Neuron (in vitro differentiated cells): Measurements from ENCODE around the gene EYA4.

Experiments
- H2AFZ ChIP-seq: one replicate; pipeline ENCODE4 v1.6.1; 2013; ENCODE audit warnings: low read depth, mild to moderate bottlenecking, inconsistent platforms, low read length, moderate library complexity
- H3K27me3 ChIP-seq: one replicate; pipeline ENCODE4 v1.6.1; 2013; ENCODE audit warnings: low read length; ENCODE audit not compliant: insufficient read depth
- H3K36me3 ChIP-seq: one replicate; pipeline ENCODE4 v1.6.1; 2013; ENCODE audit warnings: low read length; ENCODE audit not compliant: insufficient read depth
- H3K4me1 ChIP-seq: one replicate; pipeline ENCODE4 v1.6.1; 2013; ENCODE audit warnings: low read length; ENCODE audit not compliant: insufficient read depth
- H3K4me3 ChIP-seq: 2 replicates; pipeline ENCODE4 v1.5.1; 2013; ENCODE audit warnings: mild to moderate bottlenecking, low read length, moderate library complexity
- H3K9me3 ChIP-seq: one replicate; pipeline ENCODE4 v1.6.1; 2013; ENCODE audit warnings: low read length

Gene EYA4

GRCh38 chr6:133523816-133524215, 282.7 kb downstream of the EYA4 start:
- H3K27me3 ChIP-seq, result peaks cover 3% of the 10 kb centered on the region
- no peaks in the 10 kb centered on the region for H3K36me3 ChIP-seq
- H3K4me3 ChIP-seq, result no peak overlapping the region
- no peaks in the 10 kb centered on the region for H3K4me1 ChIP-seq
- H2AFZ ChIP-seq, result no peak overlapping the region
- H3K9me3 ChIP-seq, result no peaks in the 10 kb centered on the region

DNA sequence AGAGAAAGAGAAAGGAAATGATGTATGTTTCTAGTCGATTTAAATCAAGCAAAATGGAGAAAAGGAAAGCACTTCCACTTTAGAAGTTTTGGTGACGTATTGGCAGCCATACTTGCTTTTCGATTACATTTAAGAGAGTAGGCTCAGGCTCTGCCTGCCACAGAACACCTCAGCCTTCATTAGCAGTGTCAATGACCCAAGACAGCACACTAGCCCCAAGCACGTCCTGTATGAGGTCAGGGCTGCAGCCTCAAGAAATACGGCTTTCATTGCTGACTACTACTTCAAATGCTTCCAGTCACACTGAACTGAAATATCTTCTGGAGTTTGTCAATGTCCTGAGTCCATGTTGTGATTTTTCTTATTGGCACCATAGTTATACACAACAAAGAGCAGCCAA, 285.3 kb downstream of the EYA4 start:
- H3K9me3 ChIP-seq, result no peaks in the 10 kb centered on the region
- no peak overlapping the region for H2AFZ ChIP-seq
- H3K27me3 ChIP-seq, result peaks cover 3% of the 10 kb centered on the region
- H3K4me3 ChIP-seq, result no peak overlapping the region
- H3K4me1 ChIP-seq, result no peaks in the 10 kb centered on the region
- H3K36me3 ChIP-seq, result no peaks in the 10 kb centered on the region

DNA sequence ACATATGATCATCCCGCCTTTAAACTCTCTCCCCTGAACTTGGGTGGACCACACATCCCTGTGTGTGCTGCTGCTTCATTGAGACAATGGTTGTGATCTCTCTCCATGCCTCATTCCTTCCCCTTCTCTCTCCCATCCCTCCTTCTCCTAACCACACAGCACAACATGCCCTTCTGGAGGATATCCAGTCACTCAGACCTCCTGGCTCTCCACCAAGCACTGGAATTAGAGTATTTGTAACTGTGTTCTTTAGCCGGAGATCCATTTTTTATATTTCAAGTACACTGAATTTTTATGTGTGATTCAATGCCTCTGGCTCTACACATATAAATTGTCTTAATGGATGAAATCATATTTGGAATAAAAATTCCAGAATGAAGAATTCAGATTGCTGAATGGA, 287.4 kb downstream of the EYA4 start:
- Histone ChIP-seq H3K4me3 (no peak overlapping the region), H3K36me3 (no peaks in the 10 kb centered on the region), H2AFZ (no peak overlapping the region), H3K9me3 (no peaks in the 10 kb centered on the region), H3K27me3 (peaks cover 3% of the 10 kb centered on the region), H3K4me1 (no peaks in the 10 kb centered on the region)

GRCh38 chr6:133532908-133533307, 291.8 kb downstream of the EYA4 start:
- no peaks in the 10 kb centered on the region for H3K36me3 ChIP-seq
- peaks cover 6% of the 10 kb centered on the region for H3K27me3 ChIP-seq
- H3K4me3 ChIP-seq, result no peak overlapping the region
- no peaks in the 10 kb centered on the region for H3K4me1 ChIP-seq
- no peaks in the 10 kb centered on the region for H3K9me3 ChIP-seq
- H2AFZ ChIP-seq, result no peak overlapping the region

GRCh38 chr6:133539502-133540259, 298.5 kb downstream of the EYA4 start:
- Histone ChIP-seq H2AFZ (no peak overlapping the region), H3K9me3 (no peaks in the 10 kb centered on the region), H3K4me3 (no peak overlapping the region), H3K27me3 (peaks cover 3% of the 10 kb centered on the region), H3K4me1 (no peaks in the 10 kb centered on the region), H3K36me3 (no peaks in the 10 kb centered on the region)

- H3K4me1 ChIP-seq, result no peaks in the 10 kb centered on the region
- no peaks in the 10 kb centered on the region for H3K27me3 ChIP-seq
- no peaks in the 10 kb centered on the region for H3K9me3 ChIP-seq
- H2AFZ ChIP-seq, result no peak overlapping the region
- no peaks in the 10 kb centered on the region for H3K36me3 ChIP-seq
- no peak overlapping the region for H3K4me3 ChIP-seq
Measured at GRCh38 chr6:133540361-133540760, 299.2 kb downstream of the EYA4 start.

DNA sequence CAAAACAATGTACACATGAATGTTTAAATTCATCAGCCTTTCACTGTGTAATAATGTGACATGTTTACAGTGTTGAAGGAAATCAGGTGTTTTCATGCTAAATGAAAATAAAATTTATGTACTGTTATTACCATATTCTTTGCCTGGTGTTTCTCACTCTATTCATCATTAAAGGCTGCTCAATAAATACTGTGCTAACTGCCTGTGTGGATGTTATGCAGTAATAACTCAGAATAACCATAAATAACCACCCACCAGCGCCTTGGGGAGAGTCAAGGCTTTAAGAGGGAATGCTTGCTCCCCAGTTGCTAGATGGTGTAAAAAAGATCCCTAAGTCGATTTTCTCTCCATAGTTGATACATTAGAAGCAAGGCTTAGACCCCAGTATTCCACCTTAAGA, 299.9 kb downstream of the EYA4 start:
- Histone ChIP-seq H3K9me3 (no peaks in the 10 kb centered on the region), H3K27me3 (no peaks in the 10 kb centered on the region), H3K4me3 (no peak overlapping the region), H3K36me3 (no peaks in the 10 kb centered on the region), H3K4me1 (no peaks in the 10 kb centered on the region), H2AFZ (no peak overlapping the region)

DNA sequence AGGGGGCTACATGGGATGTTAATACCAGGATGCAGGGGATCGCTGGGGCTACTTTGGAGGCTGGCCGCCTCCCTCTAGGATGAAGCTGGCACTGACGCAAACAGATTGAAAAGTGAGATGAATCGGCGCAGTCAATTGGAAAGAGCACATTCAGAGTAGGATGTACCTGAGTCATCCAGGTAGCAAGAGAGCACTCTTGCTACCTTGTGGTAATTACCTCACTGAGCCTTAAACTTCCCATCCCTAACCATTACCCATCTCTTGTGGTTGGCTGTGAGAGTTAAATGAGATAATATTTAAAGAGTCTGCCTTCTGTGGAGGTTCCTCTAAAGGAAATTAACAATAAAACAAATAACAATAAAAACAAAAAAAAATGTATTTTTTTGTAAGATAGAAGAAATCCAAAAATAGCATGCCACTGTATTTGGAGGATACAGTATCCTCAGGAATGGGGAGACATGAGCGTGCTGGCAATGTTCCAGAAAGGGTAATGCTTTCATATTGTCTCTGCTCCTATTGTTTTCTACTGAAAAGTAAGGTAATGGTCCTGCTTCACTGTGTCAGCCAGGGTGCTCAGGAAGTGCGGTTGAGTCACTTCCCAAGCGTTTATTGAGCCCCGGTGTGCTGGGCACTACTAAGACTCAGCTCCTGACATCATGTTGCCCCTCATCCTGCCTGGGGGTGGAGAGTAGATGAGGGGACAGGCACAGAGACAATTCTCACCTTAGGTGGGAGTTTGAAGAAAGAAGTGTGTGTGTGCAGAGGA, 301.1 kb downstream of the EYA4 start:
- no peak overlapping the region for H3K4me3 ChIP-seq
- H3K36me3 ChIP-seq, result no peaks in the 10 kb centered on the region
- H3K27me3 ChIP-seq, result no peaks in the 10 kb centered on the region
- no peak overlapping the region for H2AFZ ChIP-seq
- H3K4me1 ChIP-seq, result no peaks in the 10 kb centered on the region
- no peaks in the 10 kb centered on the region for H3K9me3 ChIP-seq

- Histone ChIP-seq H3K4me1 (peaks cover 5% of the 10 kb centered on the region), H3K27me3 (no peaks in the 10 kb centered on the region), H2AFZ (no peak overlapping the region), H3K9me3 (no peaks in the 10 kb centered on the region), H3K4me3 (no peak overlapping the region), H3K36me3 (no peaks in the 10 kb centered on the region)
Measured at GRCh38 chr6:133544419-133544818, 303.3 kb downstream of the EYA4 start.

DNA sequence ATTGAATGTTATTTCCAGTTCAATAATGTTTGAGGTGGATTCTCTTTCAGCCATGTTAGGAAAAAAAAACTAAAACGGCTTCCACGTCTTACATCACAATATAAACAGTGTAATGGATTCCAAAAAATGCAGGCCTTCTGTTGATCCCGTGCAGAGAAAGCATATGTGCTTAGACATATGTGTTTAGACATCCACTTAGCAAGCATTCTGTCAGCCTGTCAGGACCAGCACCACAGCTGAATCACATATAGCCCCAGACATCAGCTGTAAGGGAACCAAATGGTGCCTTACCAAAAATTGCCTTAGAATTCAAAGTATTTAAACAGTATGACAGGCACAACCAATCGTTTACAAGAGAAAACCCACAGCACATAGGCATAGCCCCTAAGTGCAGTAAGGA, 304.9 kb downstream of the EYA4 start:
- H2AFZ ChIP-seq, result no peak overlapping the region
- no peaks in the 10 kb centered on the region for H3K9me3 ChIP-seq
- H3K27me3 ChIP-seq, result no peaks in the 10 kb centered on the region
- H3K4me1 ChIP-seq, result peaks cover 11% of the 10 kb centered on the region
- H3K4me3 ChIP-seq, result no peak overlapping the region
- H3K36me3 ChIP-seq, result no peaks in the 10 kb centered on the region

GRCh38 chr6:133547136-133547535, 306.0 kb downstream of the EYA4 start:
- Histone ChIP-seq H3K9me3 (no peaks in the 10 kb centered on the region), H3K36me3 (no peaks in the 10 kb centered on the region), H3K4me1 (peaks cover 11% of the 10 kb centered on the region)

DNA sequence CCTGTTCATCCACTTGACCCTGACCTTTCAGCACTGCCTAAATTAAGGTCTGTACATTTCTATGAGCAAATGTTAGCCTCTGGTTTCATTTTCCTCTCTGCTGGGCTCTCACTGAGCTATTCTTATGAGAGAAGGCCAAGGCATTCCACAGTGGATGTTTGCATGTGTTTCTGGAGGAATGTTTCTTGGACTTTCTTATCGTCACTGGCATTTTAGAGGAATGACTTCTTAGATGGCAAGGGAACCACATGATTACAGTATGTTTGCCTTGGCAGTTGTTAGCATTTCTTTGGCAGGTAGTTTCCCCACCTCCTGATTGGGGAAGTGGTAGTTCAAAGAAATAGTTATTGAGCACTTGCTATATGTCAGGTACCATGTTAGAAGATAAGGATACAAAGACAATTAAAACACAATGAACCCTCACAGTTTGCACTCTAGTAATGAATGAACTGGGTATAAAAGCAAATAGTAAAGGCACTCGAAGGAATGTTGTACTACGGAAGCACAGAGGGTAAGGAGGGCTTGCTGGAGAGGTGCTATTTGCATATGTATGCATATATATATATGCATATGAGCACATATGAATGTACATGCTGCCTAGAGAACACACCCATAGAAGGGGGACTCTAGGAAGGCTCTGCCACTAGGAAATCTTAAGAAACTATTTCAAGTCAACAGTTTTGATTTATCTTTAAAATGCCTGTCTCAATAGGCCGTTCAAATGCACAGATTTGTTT, 307.4 kb downstream of the EYA4 start:
- Histone ChIP-seq H3K4me1 (peaks cover 11% of the 10 kb centered on the region), H3K9me3 (no peaks in the 10 kb centered on the region), H3K4me3 (no peak overlapping the region), H3K36me3 (no peaks in the 10 kb centered on the region), H3K27me3 (no peaks in the 10 kb centered on the region), H2AFZ (no peak overlapping the region)

More at GRCh38 chr6:133547136-133547535, 306.0 kb downstream of the EYA4 start:
- H3K27me3 ChIP-seq, result no peaks in the 10 kb centered on the region
- H3K4me3 ChIP-seq, result no peak overlapping the region
- no peak overlapping the region for H2AFZ ChIP-seq

DNA sequence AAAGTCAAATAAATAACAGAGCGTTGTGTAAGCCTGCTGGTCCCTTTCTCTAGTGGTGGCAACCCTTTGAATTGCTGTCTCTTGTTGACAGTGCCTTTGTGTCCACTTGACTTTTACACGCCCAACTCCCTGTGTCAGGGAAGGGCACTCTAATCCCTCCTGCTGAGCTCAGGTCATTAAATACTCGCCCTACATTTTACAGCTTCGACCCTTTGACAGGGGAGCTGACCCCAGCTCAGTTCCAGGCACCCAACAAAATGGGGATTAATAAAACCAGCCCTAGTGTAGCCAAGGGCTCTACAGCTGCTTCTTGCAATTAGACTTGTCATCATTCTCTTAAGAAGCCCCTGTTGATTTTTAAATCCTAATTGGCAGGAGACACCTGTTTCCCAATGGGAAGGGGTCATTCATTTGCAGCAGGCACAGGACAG, 308.2 kb downstream of the EYA4 start:
- no peaks in the 10 kb centered on the region for H3K9me3 ChIP-seq
- no peaks in the 10 kb centered on the region for H3K36me3 ChIP-seq
- no peaks in the 10 kb centered on the region for H3K27me3 ChIP-seq
- H3K4me3 ChIP-seq, result no peak overlapping the region
- no peak overlapping the region for H2AFZ ChIP-seq
- peaks cover 11% of the 10 kb centered on the region for H3K4me1 ChIP-seq
